HepG2 (cell line): ENCODE measurements around the gene PSMB1. TPM values are rescaled to one million over a fixed set of nuclear protein-coding genes. Genes with fewer than 3 reads are reported as not detected.

Experiments used
- ADNP ChIP-seq: sonication (generic); formaldehyde crosslinking; IDR thresholded peaks from 2 replicates; pipeline ENCODE4 v1.4.0; 2020; ENCODE audit warnings: missing genetic modification reagents
- CHD4 ChIP-seq: fragments of 200-600 bp; sonication (generic); IDR thresholded peaks from 2 replicates; pipeline ENCODE4 v1.7.0; 2017; ENCODE audit warnings: mild to moderate bottlenecking, low read length, borderline replicate concordance
- HMG20B ChIP-seq: conservative IDR thresholded peaks from 2 replicates; pipeline ENCODE4 v1.6.1; 2016; ENCODE audit warnings: missing genetic modification reagents, missing compliant biosample characterization
- HNRNPL ChIP-seq: fragments of 200-400 bp; formaldehyde crosslinking; IDR thresholded peaks from 2 replicates; pipeline ENCODE4 v1.6.1; 2017; ENCODE audit warnings: mild to moderate bottlenecking, low read depth, low read length
- ZNF263 ChIP-seq: sonication (generic); formaldehyde crosslinking; IDR thresholded peaks from 2 replicates; pipeline ENCODE4 v1.4.0; 2020; ENCODE audit warnings: missing genetic modification reagents
- ZNF639 ChIP-seq: conservative IDR thresholded peaks from 2 replicates; pipeline ENCODE4 v1.6.1; 2018; ENCODE audit warnings: missing genetic modification reagents
- polyA plus RNA-seq, 8 experiments: library from polyadenylated mRNA; depleted of rRNA in 3 of 8; stranded (reverse) in 7 of 8; unstranded in 1 of 8; fragments of >200 nt; fragmentation: Illumina TruSeq in 4 of 8; extraction: Trizol in 4 of 8; gene quantifications; 2 replicates each; pipeline versions ENCODE4 v1.2.1 to v1.2.3, GENCODE V29; 2011 to 2016; ENCODE audit warnings: low read depth in 4 of 8, missing spikeins in 1 of 8, mixed read lengths in 1 of 8; ENCODE audit not compliant: insufficient read depth in 1 of 8
- total RNA-seq, 5 experiments: library from RNA; depleted of rRNA; stranded (reverse); fragments of >200 nt; fragmentation: Illumina TruSeq; extraction: Trizol; gene quantifications; 2 replicates each; pipeline ENCODE4 v1.2.3, GENCODE V29; 2016; ENCODE audit warnings: low read depth in 1 of 5
- TF ChIP-seq, protein P1 (sequence below): sonication (generic); formaldehyde crosslinking; IDR thresholded peaks from 2 replicates; pipeline ENCODE4 v1.4.0; 2020; ENCODE audit warnings: missing genetic modification reagents, borderline replicate concordance
- TF ChIP-seq, protein P2 (sequence below): sonication (generic); formaldehyde crosslinking; IDR thresholded peaks from 2 replicates; pipeline ENCODE4 v1.4.0; 2020; ENCODE audit warnings: mild to moderate bottlenecking, missing genetic modification reagents
- TF ChIP-seq, protein P3 (sequence below): sonication (generic); formaldehyde crosslinking; IDR thresholded peaks from 2 replicates; pipeline ENCODE4 v1.5.1; 2020; ENCODE audit warnings: missing genetic modification reagents, mild to moderate bottlenecking, borderline replicate concordance
- TF ChIP-seq, protein P4 (sequence below): sonication (generic); formaldehyde crosslinking; IDR thresholded peaks from 2 replicates; pipeline ENCODE4 v1.4.0; 2020; ENCODE audit warnings: missing genetic modification reagents

PSMB1 gene
- total and polyA plus RNA-seq, 2 of the 13 experiments (the other 11 are each of a cell fraction or from before 2014, with no cell fraction given), result 528 to 592 TPM

- TF ChIP-seq, protein P1, sequence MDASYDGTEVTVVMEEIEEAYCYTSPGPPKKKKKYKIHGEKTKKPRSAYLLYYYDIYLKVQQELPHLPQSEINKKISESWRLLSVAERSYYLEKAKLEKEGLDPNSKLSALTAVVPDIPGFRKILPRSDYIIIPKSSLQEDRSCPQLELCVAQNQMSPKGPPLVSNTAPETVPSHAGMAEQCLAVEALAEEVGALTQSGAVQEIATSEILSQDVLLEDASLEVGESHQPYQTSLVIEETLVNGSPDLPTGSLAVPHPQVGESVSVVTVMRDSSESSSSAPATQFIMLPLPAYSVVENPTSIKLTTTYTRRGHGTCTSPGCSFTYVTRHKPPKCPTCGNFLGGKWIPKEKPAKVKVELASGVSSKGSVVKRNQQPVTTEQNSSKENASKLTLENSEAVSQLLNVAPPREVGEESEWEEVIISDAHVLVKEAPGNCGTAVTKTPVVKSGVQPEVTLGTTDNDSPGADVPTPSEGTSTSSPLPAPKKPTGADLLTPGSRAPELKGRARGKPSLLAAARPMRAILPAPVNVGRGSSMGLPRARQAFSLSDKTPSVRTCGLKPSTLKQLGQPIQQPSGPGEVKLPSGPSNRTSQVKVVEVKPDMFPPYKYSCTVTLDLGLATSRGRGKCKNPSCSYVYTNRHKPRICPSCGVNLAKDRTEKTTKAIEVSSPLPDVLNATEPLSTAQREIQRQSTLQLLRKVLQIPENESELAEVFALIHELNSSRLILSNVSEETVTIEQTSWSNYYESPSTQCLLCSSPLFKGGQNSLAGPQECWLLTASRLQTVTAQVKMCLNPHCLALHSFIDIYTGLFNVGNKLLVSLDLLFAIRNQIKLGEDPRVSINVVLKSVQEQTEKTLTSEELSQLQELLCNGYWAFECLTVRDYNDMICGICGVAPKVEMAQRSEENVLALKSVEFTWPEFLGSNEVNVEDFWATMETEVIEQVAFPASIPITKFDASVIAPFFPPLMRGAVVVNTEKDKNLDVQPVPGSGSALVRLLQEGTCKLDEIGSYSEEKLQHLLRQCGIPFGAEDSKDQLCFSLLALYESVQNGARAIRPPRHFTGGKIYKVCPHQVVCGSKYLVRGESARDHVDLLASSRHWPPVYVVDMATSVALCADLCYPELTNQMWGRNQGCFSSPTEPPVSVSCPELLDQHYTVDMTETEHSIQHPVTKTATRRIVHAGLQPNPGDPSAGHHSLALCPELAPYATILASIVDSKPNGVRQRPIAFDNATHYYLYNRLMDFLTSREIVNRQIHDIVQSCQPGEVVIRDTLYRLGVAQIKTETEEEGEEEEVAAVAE, result no peak
- TF ChIP-seq HMG20B (CRISPR knock-in tag) (peak; percentile 67), ZNF263 (no peak), HNRNPL (0 out of 2 replicates have a peak, but pooled peaks have one; percentile 58), ADNP (CRISPR knock-in tag) (no peak), ZNF639 (peak; percentile 76), CHD4 (no peak)
- TF ChIP-seq, protein P2, sequence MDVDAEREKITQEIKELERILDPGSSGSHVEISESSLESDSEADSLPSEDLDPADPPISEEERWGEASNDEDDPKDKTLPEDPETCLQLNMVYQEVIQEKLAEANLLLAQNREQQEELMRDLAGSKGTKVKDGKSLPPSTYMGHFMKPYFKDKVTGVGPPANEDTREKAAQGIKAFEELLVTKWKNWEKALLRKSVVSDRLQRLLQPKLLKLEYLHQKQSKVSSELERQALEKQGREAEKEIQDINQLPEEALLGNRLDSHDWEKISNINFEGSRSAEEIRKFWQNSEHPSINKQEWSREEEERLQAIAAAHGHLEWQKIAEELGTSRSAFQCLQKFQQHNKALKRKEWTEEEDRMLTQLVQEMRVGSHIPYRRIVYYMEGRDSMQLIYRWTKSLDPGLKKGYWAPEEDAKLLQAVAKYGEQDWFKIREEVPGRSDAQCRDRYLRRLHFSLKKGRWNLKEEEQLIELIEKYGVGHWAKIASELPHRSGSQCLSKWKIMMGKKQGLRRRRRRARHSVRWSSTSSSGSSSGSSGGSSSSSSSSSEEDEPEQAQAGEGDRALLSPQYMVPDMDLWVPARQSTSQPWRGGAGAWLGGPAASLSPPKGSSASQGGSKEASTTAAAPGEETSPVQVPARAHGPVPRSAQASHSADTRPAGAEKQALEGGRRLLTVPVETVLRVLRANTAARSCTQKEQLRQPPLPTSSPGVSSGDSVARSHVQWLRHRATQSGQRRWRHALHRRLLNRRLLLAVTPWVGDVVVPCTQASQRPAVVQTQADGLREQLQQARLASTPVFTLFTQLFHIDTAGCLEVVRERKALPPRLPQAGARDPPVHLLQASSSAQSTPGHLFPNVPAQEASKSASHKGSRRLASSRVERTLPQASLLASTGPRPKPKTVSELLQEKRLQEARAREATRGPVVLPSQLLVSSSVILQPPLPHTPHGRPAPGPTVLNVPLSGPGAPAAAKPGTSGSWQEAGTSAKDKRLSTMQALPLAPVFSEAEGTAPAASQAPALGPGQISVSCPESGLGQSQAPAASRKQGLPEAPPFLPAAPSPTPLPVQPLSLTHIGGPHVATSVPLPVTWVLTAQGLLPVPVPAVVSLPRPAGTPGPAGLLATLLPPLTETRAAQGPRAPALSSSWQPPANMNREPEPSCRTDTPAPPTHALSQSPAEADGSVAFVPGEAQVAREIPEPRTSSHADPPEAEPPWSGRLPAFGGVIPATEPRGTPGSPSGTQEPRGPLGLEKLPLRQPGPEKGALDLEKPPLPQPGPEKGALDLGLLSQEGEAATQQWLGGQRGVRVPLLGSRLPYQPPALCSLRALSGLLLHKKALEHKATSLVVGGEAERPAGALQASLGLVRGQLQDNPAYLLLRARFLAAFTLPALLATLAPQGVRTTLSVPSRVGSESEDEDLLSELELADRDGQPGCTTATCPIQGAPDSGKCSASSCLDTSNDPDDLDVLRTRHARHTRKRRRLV (CRISPR knock-in tag), result peak; percentile 85
- TF ChIP-seq, protein P3, sequence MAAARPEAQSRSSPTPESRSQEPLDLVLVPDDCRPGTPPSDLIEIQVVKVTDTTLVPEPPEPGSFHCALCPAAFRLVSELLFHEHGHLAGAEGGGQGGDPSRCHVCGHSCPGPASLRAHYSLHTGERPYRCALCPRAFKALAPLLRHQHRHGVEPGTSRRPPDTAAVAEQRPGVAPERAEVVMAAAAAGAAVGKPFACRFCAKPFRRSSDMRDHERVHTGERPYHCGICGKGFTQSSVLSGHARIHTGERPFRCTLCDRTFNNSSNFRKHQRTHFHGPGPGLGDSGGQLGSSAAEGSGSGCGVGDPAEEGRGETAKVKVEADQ (CRISPR knock-in tag), result peak; percentile 93; the same call in 1 of the 2 replicates
- TF ChIP-seq, protein P4, sequence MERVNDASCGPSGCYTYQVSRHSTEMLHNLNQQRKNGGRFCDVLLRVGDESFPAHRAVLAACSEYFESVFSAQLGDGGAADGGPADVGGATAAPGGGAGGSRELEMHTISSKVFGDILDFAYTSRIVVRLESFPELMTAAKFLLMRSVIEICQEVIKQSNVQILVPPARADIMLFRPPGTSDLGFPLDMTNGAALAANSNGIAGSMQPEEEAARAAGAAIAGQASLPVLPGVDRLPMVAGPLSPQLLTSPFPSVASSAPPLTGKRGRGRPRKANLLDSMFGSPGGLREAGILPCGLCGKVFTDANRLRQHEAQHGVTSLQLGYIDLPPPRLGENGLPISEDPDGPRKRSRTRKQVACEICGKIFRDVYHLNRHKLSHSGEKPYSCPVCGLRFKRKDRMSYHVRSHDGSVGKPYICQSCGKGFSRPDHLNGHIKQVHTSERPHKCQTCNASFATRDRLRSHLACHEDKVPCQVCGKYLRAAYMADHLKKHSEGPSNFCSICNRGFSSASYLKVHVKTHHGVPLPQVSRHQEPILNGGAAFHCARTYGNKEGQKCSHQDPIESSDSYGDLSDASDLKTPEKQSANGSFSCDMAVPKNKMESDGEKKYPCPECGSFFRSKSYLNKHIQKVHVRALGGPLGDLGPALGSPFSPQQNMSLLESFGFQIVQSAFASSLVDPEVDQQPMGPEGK (CRISPR knock-in tag), result 0 out of 2 replicates have a peak, but pooled peaks have one; percentile 9
Observed at GRCh38 chr6:170552765-170553533, at the start of gene PSMB1 (continued).
